Measurements from ENCODE around the gene CDC42SE1. TPM values are rescaled to one million over a fixed set of nuclear protein-coding genes. Genes with fewer than 3 reads are reported as not detected.

Gene CDC42SE1
- total and polyA plus RNA-seq, 9 of the 15 experiments (the other 6 are each of a cell fraction or from before 2014, with no cell fraction given): 78.1 to 189 (median 114) TPM

GRCh38 chr1:151051356-151052009 lies 7.9 kb downstream of the CDC42SE1 start (continued):
- peak; percentile 58; the same call in 1 of the 2 replicates for TF ChIP-seq FOXJ3 (CRISPR knock-in tag; IDR thresholded peaks at IDR 0.05)
- no peak for TF ChIP-seq E4F1 (CRISPR knock-in tag; IDR thresholded peaks at IDR 0.05; ENCODE audit: borderline replicate concordance)
- no peak for TF ChIP-seq ZNF778 (CRISPR knock-in tag; IDR thresholded peaks at IDR 0.05)
- TF ChIP-seq ZSCAN32 (CRISPR knock-in tag; IDR thresholded peaks at IDR 0.05): 0 out of 2 replicates have a peak, but pooled peaks have one; percentile 25
- TF ChIP-seq MEF2D (tag; conservative IDR thresholded peaks at IDR 0.05; ENCODE audit: low read depth): no peak
- TF ChIP-seq PYGO2 (tag; IDR thresholded peaks at IDR 0.05): no peak
- peak; percentile 32 for TF ChIP-seq MEIS2 (IDR thresholded peaks at IDR 0.05; ENCODE audit: partially characterized antibody)
- TF ChIP-seq ZNF696 (CRISPR knock-in tag; conservative IDR thresholded peaks at IDR 0.05): 0 out of 2 replicates have a peak, but pooled peaks have one; percentile 29
- no peak for TF ChIP-seq ZNF717 (CRISPR knock-in tag; IDR thresholded peaks at IDR 0.05)
- TF ChIP-seq UBTF (IDR thresholded peaks at IDR 0.05; ENCODE audit: borderline replicate concordance in 1 of 2, low read depth in 2 of 2, low read length in 2 of 2): no peak
- no peak for TF ChIP-seq SRSF7 (optimal IDR thresholded peaks at IDR 0.05; ENCODE audit: low read depth, low read length)
- no peak for TF ChIP-seq ZNF699 (CRISPR knock-in tag; IDR thresholded peaks at IDR 0.05; ENCODE audit: insufficient replicate concordance)
- TF ChIP-seq ZNF644 (tag; IDR thresholded peaks at IDR 0.05; ENCODE audit: low read depth): no peak
- no peak for TF ChIP-seq NONO (IDR thresholded peaks at IDR 0.05; ENCODE audit: low read depth in 2 of 2, low read length in 1 of 2)
- TF ChIP-seq ZNF830 (CRISPR knock-in tag; IDR thresholded peaks at IDR 0.05): 0 out of 2 replicates have a peak, but pooled peaks have one; percentile 33
- TF ChIP-seq ZNF584 (CRISPR knock-in tag; IDR thresholded peaks at IDR 0.05; ENCODE audit: low read depth): no peak
- TF ChIP-seq CHAMP1 (IDR thresholded peaks at IDR 0.05): no peak
- TF ChIP-seq ATF6 (CRISPR knock-in tag; IDR thresholded peaks at IDR 0.05): no peak

Measured in K562 (cell line).